ENCODE measurements around the gene CEPT1.

- TF ChIP-seq POLR2AphosphoS5 (IDR thresholded peaks at IDR 0.05) (no peak), CTCF (IDR thresholded peaks at IDR 0.05; ENCODE audit: poor library complexity, severe bottlenecking) (no peak), EP300 (conservative IDR thresholded peaks at IDR 0.05; ENCODE audit: poor library complexity, severe bottlenecking) (no peak), EZH2 (IDR thresholded peaks at IDR 0.05; ENCODE audit: borderline replicate concordance, insufficient read depth, low read length, poor library complexity, severe bottlenecking) (no peak), MXI1 (conservative IDR thresholded peaks at IDR 0.05; ENCODE audit: poor library complexity, severe bottlenecking) (no peak)
These were observed 65.7 kb downstream of the CEPT1 start for GRCh38 chr1:111205714-111206050.
